GM18499 (cell line): ENCODE data around the gene OTOG.

Experiments used
- ATAC-seq: cut with Tn5 transposase; IDR thresholded peaks from one replicate; pipeline ENCODE4 v1.9.1; 2021; ENCODE audit warnings: moderate number of reproducible peaks; ENCODE audit not compliant: insufficient read depth, unreplicated experiment

The OTOG gene

GRCh38 chr11:17535488-17535887 lies 11.6 kb upstream of the OTOG start:
- ATAC-seq: no peak

- no peak for ATAC-seq
Measured at GRCh38 chr11:17537261-17537660, 9.8 kb upstream of the OTOG start.

GRCh38 chr11:17538054-17538453 lies 9.0 kb upstream of the OTOG start:
- no peak for ATAC-seq

GRCh38 chr11:17538731-17539130 lies 8.3 kb upstream of the OTOG start:
- ATAC-seq: no peak

- no peak for ATAC-seq
Measured at GRCh38 chr11:17540807-17541206, 6.3 kb upstream of the OTOG start.

GRCh38 chr11:17541330-17541885 lies 5.7 kb upstream of the OTOG start:
- ATAC-seq: no peak

- ATAC-seq: no peak
Measured at GRCh38 chr11:17542249-17542648, 4.8 kb upstream of the OTOG start.

GRCh38 chr11:17543041-17543440 lies 4.0 kb upstream of the OTOG start:
- no peak for ATAC-seq

GRCh38 chr11:17543574-17544180 lies 3.4 kb upstream of the OTOG start:
- ATAC-seq: no peak

- no peak for ATAC-seq
Measured at GRCh38 chr11:17544181-17544622, 2.9 kb upstream of the OTOG start, which contains the start of gene USH1C. Gene USH1C (minus strand): TSS chr11:17544416. CDS start chr11:17544307, 109 bp downstream.

- no peak for ATAC-seq
Measured at GRCh38 chr11:17546240-17546639, 819 bp upstream of the OTOG start.

- no peak for ATAC-seq
Measured at GRCh38 chr11:17547932-17548331, 873 bp downstream of the OTOG start.

- no peak for ATAC-seq
Measured at GRCh38 chr11:17548444-17548843, 1.4 kb downstream of the OTOG start.

- ATAC-seq: no peak
Measured at GRCh38 chr11:17550450-17551346, 3.6 kb downstream of the OTOG start.

- ATAC-seq: no peak
Measured at GRCh38 chr11:17551347-17552040, 4.4 kb downstream of the OTOG start.

- ATAC-seq: no peak
Measured at GRCh38 chr11:17552041-17552355, 4.9 kb downstream of the OTOG start.

- ATAC-seq: no peak
Measured at GRCh38 chr11:17552392-17553248, 5.6 kb downstream of the OTOG start.

GRCh38 chr11:17553249-17553546 lies 6.1 kb downstream of the OTOG start:
- no peak for ATAC-seq

- no peak for ATAC-seq
Measured at GRCh38 chr11:17554487-17554886, 7.4 kb downstream of the OTOG start.

GRCh38 chr11:17556999-17557398 lies 9.9 kb downstream of the OTOG start:
- no peak for ATAC-seq
